ENCODE results near the gene G3BP2. TPM values are rescaled to one million over a fixed set of nuclear protein-coding genes. Genes with fewer than 3 reads are reported as not detected.

Gene G3BP2
- total and polyA plus RNA-seq, 4 donors = 16.1 to 112 (median 68.8) TPM

DNA sequence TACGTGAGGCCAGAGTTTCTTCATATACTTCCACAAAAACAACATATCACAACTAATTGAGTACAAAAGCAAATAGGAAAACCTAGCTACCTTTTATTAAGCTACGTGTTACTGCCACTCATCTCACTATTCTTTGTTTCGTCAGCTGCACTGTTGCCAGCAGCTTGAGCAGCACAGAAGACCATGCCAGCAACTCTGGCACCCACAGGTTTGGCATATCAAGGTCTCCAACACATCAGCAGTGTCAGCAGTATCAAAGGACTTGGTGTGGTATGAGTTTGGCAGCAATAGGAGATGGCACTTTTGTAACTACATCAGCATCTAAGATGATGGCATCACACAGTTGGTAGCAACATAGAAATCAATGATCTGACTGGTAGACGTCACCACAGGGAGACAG lies 73.6 kb downstream of the G3BP2 start:
- 94 to 97% methylated on average over 4 of the region's 4 CpGs for WGBS, 2 donors
- Histone ChIP-seq H3K36me3 (ENCODE audit: control insufficient read depth in 4 of 4, insufficient read depth in 4 of 4, low read length in 4 of 4) (peaks cover 0 to 2% (median 0%) of the 10 kb centered on the region in 4 donors), H3K9me3 (ENCODE audit: control insufficient read depth in 4 of 4, insufficient read depth in 3 of 4, low read length in 3 of 4) (no peaks in the 10 kb centered on the region), H3K9ac (ENCODE audit: insufficient read depth in 1 of 2, low read length in 2 of 2) (no peak overlapping the region), H3K4me3 (no peak overlapping the region), H3K27ac (ENCODE audit: low read depth in 1 of 2, low read length in 1 of 2) (no peak overlapping the region), H3K27me3 (ENCODE audit: control insufficient read depth in 3 of 3, insufficient read depth in 3 of 3, low read length in 2 of 3) (no peaks in the 10 kb centered on the region), H3K4me1 (ENCODE audit: control insufficient read depth in 5 of 5, insufficient read depth in 5 of 5, low read length in 5 of 5) (no peaks in the 10 kb centered on the region)
- ATAC-seq (ENCODE audit: insufficient read depth, low FRiP score) (no peak), DNase-seq (no peak)
- TF ChIP-seq, protein P1, sequence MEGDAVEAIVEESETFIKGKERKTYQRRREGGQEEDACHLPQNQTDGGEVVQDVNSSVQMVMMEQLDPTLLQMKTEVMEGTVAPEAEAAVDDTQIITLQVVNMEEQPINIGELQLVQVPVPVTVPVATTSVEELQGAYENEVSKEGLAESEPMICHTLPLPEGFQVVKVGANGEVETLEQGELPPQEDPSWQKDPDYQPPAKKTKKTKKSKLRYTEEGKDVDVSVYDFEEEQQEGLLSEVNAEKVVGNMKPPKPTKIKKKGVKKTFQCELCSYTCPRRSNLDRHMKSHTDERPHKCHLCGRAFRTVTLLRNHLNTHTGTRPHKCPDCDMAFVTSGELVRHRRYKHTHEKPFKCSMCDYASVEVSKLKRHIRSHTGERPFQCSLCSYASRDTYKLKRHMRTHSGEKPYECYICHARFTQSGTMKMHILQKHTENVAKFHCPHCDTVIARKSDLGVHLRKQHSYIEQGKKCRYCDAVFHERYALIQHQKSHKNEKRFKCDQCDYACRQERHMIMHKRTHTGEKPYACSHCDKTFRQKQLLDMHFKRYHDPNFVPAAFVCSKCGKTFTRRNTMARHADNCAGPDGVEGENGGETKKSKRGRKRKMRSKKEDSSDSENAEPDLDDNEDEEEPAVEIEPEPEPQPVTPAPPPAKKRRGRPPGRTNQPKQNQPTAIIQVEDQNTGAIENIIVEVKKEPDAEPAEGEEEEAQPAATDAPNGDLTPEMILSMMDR (IDR thresholded peaks at IDR 0.05; ENCODE audit: control extremely low read depth, extremely low read depth) = no peak

DNA sequence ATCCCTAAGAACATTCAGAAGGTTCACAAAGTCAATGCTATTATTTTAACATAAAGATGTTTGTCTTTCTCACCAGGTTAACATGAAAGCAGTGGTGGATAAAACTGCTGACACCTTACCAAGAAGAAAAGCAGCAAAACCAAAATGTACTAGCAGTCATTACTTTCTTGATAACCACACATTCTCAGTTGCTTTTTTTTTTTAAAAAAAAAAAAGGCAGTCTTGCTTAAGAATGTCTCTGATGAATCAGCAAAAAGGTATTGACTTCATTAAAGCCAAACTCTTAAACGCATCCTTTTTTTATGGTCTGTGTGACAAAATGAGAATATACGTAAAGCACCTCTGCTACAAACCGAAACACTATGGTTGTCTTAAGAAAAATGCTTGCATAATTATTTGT lies 74.8 kb downstream of the G3BP2 start:
- WGBS, 2 donors = 25 to 67% methylated on average over 3 of the region's 3 CpGs
- Histone ChIP-seq H3K9me3 (ENCODE audit: control insufficient read depth in 4 of 4, insufficient read depth in 3 of 4, low read length in 3 of 4) (no peaks in the 10 kb centered on the region), H3K4me3 (no peak overlapping the region), H3K27me3 (ENCODE audit: control insufficient read depth in 3 of 3, insufficient read depth in 3 of 3, low read length in 2 of 3) (no peaks in the 10 kb centered on the region), H3K4me1 (ENCODE audit: control insufficient read depth in 5 of 5, insufficient read depth in 5 of 5, low read length in 5 of 5) (no peaks in the 10 kb centered on the region), H3K36me3 (ENCODE audit: control insufficient read depth in 4 of 4, insufficient read depth in 4 of 4, low read length in 4 of 4) (peaks cover 0 to 2% (median 0%) of the 10 kb centered on the region in 4 donors), H3K9ac (ENCODE audit: insufficient read depth in 1 of 2, low read length in 2 of 2) (no peak overlapping the region), H3K27ac (ENCODE audit: low read depth in 1 of 2, low read length in 1 of 2) (no peak overlapping the region)
- TF ChIP-seq, protein P1 (IDR thresholded peaks at IDR 0.05; ENCODE audit: control extremely low read depth, extremely low read depth) = no peak
- no peak for DNase-seq
- no peak for ATAC-seq (ENCODE audit: insufficient read depth, low FRiP score)

DNA sequence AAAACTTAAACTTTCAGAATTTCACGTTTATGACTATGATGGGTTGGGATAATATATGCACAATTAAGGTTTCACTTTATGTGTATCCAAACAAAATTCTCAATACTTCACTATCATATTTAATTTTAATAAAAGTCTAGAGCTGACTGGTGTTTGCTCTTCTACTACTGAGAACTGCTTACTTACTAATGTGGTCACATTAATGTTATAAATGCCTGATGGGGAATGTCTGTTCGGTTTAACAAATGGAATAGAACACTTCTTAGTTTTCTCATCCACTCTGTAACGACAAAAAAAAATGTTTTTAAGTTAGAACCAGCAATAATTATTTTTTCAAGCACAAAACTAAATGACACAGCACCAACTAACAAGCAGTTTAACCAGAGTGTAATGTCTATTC lies 77.2 kb downstream of the G3BP2 start:
- TF ChIP-seq, protein P1 (IDR thresholded peaks at IDR 0.05; ENCODE audit: control extremely low read depth, extremely low read depth) = no peak
- 77 to 80% methylated on average over 3 of the region's 3 CpGs for WGBS, 2 donors
- no peaks in the 10 kb centered on the region for H3K9me3 ChIP-seq (ENCODE audit: control insufficient read depth in 4 of 4, insufficient read depth in 3 of 4, low read length in 3 of 4)

GRCh38 chr4:75593393-75593792 lies 79.8 kb downstream of the G3BP2 start:
- no peak for ATAC-seq (ENCODE audit: insufficient read depth, low FRiP score)
- Histone ChIP-seq H3K27ac (ENCODE audit: low read depth in 1 of 2, low read length in 1 of 2) (no peak overlapping the region), H3K9ac (ENCODE audit: insufficient read depth in 1 of 2, low read length in 2 of 2) (no peak overlapping the region), H3K9me3 (ENCODE audit: control insufficient read depth in 4 of 4, insufficient read depth in 3 of 4, low read length in 3 of 4) (no peaks in the 10 kb centered on the region), H3K4me3 (no peak overlapping the region), H3K27me3 (ENCODE audit: control insufficient read depth in 3 of 3, insufficient read depth in 3 of 3, low read length in 2 of 3) (no peaks in the 10 kb centered on the region), H3K4me1 (ENCODE audit: control insufficient read depth in 5 of 5, insufficient read depth in 5 of 5, low read length in 5 of 5) (no peaks in the 10 kb centered on the region), H3K36me3 (ENCODE audit: control insufficient read depth in 4 of 4, insufficient read depth in 4 of 4, low read length in 4 of 4) (peaks cover 0 to 2% (median 0%) of the 10 kb centered on the region in 4 donors)
- no peak for DNase-seq
- TF ChIP-seq, protein P1 (IDR thresholded peaks at IDR 0.05; ENCODE audit: control extremely low read depth, extremely low read depth) = no peak
- 90 to 97% methylated on average over 1 of the region's 1 CpG for WGBS, 2 donors

More for the DNA sequence above, 77.2 kb downstream of the G3BP2 start:
- no peak overlapping the region for H3K4me3 ChIP-seq
- no peaks in the 10 kb centered on the region for H3K27me3 ChIP-seq (ENCODE audit: control insufficient read depth in 3 of 3, insufficient read depth in 3 of 3, low read length in 2 of 3)
- H3K36me3 ChIP-seq (ENCODE audit: control insufficient read depth in 4 of 4, insufficient read depth in 4 of 4, low read length in 4 of 4) = peaks cover 0 to 2% (median 0%) of the 10 kb centered on the region in 4 donors
- DNase-seq (no peak), ATAC-seq (ENCODE audit: insufficient read depth, low FRiP score) (no peak)
- no peak overlapping the region for H3K9ac ChIP-seq (ENCODE audit: insufficient read depth in 1 of 2, low read length in 2 of 2)
- no peak overlapping the region for H3K27ac ChIP-seq (ENCODE audit: low read depth in 1 of 2, low read length in 1 of 2)
- H3K4me1 ChIP-seq (ENCODE audit: control insufficient read depth in 5 of 5, insufficient read depth in 5 of 5, low read length in 5 of 5) = no peaks in the 10 kb centered on the region
